Measurements from ENCODE around the gene GPAM. TPM values are rescaled to one million over a fixed set of nuclear protein-coding genes. Genes with fewer than 3 reads are reported as not detected.

The GPAM gene
- total RNA-seq, 2 donors from 2014 or later: 7.7 to 8.7 TPM

DNA sequence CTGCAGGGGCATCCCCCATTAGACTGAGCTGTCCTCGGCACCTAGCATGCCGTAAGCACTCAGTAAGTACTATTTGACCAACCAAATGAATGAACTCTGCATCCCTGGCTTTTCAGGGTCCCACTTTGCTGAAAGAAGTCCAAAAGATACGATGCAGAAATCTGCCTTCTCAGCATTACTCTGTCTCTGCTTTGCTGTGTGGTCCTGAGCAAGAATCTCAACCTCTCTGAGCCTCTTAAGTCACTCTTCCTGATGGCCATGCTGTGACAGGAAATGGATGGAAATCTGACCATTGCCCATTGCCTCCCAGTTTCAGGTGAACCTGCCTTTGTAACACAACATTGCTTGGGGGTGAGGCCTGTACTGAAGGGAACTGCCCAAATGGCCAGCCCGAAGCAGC is 48.0 kb downstream of the GPAM start:
- Histone ChIP-seq H3K27ac (no peak overlapping the region), H3K4me3 (no peak overlapping the region), H3K36me3 (no peaks in the 10 kb centered on the region), H3K9me3 (no peaks in the 10 kb centered on the region), H3K4me1 (no peaks in the 10 kb centered on the region), H3K9ac (ENCODE audit: low read depth in 2 of 2, low read length in 2 of 2) (no peak overlapping the region), H3K27me3 (no peaks in the 10 kb centered on the region)
- TF ChIP-seq CTCF (IDR thresholded peaks at IDR 0.05): no peak
- DNase-seq: no peak
- intact Hi-C loops (cut with DNase I): loop anchor here (10.0 kb wide), 2 partner anchors 179 to 381 kb away; no protein-coding TSS in a partner anchor

- H3K9me3 ChIP-seq: no peaks in the 10 kb centered on the region
- H3K4me3 ChIP-seq: no peak overlapping the region
- no peaks in the 10 kb centered on the region for H3K4me1 ChIP-seq
- intact Hi-C loops (cut with DNase I): loop anchor here (10.0 kb wide), 2 partner anchors 182 to 378 kb away; no protein-coding TSS in a partner anchor
- no peaks in the 10 kb centered on the region for H3K36me3 ChIP-seq
- no peak for TF ChIP-seq CTCF (IDR thresholded peaks at IDR 0.05)
- DNase-seq: no peak
- H3K9ac ChIP-seq (ENCODE audit: low read depth in 2 of 2, low read length in 2 of 2): no peak overlapping the region
- H3K27ac ChIP-seq: no peak overlapping the region
- H3K27me3 ChIP-seq: no peaks in the 10 kb centered on the region
These were observed 51.1 kb downstream of the GPAM start for GRCh38 chr10:112132435-112132834.

GRCh38 chr10:112131996-112132395 is 51.6 kb downstream of the GPAM start:
- intact Hi-C loops (cut with DNase I): loop anchor here (10.0 kb wide), 2 partner anchors 183 to 377 kb away; no protein-coding TSS in a partner anchor
- Histone ChIP-seq H3K27ac (no peak overlapping the region), H3K9me3 (no peaks in the 10 kb centered on the region), H3K4me1 (no peaks in the 10 kb centered on the region), H3K27me3 (no peaks in the 10 kb centered on the region), H3K9ac (ENCODE audit: low read depth in 2 of 2, low read length in 2 of 2) (no peak overlapping the region), H3K4me3 (no peak overlapping the region), H3K36me3 (no peaks in the 10 kb centered on the region)
- no peak for TF ChIP-seq CTCF (IDR thresholded peaks at IDR 0.05)
- DNase-seq: no peak

GRCh38 chr10:112131346-112131745 is 52.2 kb downstream of the GPAM start:
- Histone ChIP-seq H3K4me3 (no peak overlapping the region), H3K27ac (no peak overlapping the region), H3K27me3 (no peaks in the 10 kb centered on the region), H3K9ac (ENCODE audit: low read depth in 2 of 2, low read length in 2 of 2) (no peak overlapping the region), H3K9me3 (no peaks in the 10 kb centered on the region), H3K4me1 (no peaks in the 10 kb centered on the region), H3K36me3 (no peaks in the 10 kb centered on the region)
- DNase-seq: no peak
- TF ChIP-seq CTCF (IDR thresholded peaks at IDR 0.05): no peak
- intact Hi-C loops (cut with DNase I): loop anchor here (10.0 kb wide), 2 partner anchors 183 to 377 kb away; no protein-coding TSS in a partner anchor

DNA sequence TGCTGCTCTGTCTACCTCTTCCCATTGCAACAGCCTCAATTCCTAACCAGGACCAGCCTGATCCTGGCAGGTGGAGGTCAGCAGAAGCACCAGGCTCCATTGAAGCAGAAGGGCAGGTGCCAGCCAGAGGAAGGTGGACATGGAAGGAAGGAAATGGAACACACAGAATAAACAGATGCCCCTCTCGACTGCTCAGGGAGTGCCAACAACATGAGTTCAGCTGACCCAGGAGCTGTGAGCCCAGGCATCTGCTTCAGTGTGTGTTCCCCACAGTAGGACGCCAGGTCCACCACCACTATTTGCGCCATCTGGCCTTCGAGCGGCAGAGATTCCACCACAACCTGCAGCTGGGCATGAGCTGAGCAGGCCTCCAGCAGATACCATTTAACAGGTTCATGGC is 56.7 kb downstream of the GPAM start:
- Histone ChIP-seq H3K36me3 (no peaks in the 10 kb centered on the region), H3K27me3 (no peaks in the 10 kb centered on the region), H3K9ac (ENCODE audit: low read depth in 2 of 2, low read length in 2 of 2) (no peak overlapping the region), H3K27ac (no peak overlapping the region), H3K9me3 (no peaks in the 10 kb centered on the region), H3K4me3 (no peak overlapping the region), H3K4me1 (no peaks in the 10 kb centered on the region)
- DNase-seq: no peak
- intact Hi-C loops (cut with DNase I): no loop called here
- TF ChIP-seq CTCF (IDR thresholded peaks at IDR 0.05): no peak
